ENCODE results near the gene MYBPH.

Gene MYBPH

DNA sequence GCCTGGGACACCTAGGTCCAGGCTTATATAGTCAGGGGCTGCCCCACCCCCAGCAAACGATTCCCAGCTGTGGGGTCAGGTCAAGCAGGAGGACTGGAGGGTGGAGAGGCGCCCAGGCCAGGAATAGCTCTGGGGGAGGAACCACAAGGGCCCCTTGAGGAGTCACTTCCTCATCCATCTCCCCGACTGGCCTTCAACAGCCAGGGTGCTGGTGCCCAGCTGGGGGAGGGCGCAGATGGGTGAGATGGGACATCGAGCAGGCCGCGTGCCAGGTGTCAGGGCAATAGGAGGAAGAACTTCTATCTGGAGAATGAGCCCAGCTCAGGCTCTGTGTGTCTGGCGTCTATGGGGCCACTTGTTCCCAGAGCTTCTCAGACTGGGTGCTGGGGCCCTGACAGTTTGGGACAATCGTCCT, 208 bp upstream of the MYBPH start:
- Histone ChIP-seq H3K36me3 (ENCODE audit: insufficient read depth, low read length) (no peaks in the 10 kb centered on the region), H3K9ac (ENCODE audit: low read depth, low read length) (no peak overlapping the region), H3K4me1 (ENCODE audit: insufficient read depth, low read length) (no peaks in the 10 kb centered on the region), H3K27me3 (ENCODE audit: insufficient read depth, low read length, poor library complexity) (peaks cover 21% of the 10 kb centered on the region), H3K4me3 (ENCODE audit: low read depth in 1 of 2, low read length in 2 of 2) (no peak overlapping the region), H3K9me3 (ENCODE audit: insufficient read depth, low read length, severe bottlenecking) (no peaks in the 10 kb centered on the region), H3K4me2 (ENCODE audit: insufficient read depth, low read length) (no peak overlapping the region), H3K27ac (ENCODE audit: low read length) (no peak overlapping the region), H3K79me2 (ENCODE audit: insufficient read depth, low read length) (no peaks in the 10 kb centered on the region), H2AFZ (ENCODE audit: low read depth, low read length) (no peak overlapping the region), H4K20me1 (ENCODE audit: insufficient read depth, low read length) (peaks cover 6% of the 10 kb centered on the region)
- DNase-seq = no peak
- TF ChIP-seq EZH2 (IDR thresholded peaks at IDR 0.05; ENCODE audit: borderline replicate concordance, low read depth, low read length, severe bottlenecking) = no peak
- TF ChIP-seq, protein P1, sequence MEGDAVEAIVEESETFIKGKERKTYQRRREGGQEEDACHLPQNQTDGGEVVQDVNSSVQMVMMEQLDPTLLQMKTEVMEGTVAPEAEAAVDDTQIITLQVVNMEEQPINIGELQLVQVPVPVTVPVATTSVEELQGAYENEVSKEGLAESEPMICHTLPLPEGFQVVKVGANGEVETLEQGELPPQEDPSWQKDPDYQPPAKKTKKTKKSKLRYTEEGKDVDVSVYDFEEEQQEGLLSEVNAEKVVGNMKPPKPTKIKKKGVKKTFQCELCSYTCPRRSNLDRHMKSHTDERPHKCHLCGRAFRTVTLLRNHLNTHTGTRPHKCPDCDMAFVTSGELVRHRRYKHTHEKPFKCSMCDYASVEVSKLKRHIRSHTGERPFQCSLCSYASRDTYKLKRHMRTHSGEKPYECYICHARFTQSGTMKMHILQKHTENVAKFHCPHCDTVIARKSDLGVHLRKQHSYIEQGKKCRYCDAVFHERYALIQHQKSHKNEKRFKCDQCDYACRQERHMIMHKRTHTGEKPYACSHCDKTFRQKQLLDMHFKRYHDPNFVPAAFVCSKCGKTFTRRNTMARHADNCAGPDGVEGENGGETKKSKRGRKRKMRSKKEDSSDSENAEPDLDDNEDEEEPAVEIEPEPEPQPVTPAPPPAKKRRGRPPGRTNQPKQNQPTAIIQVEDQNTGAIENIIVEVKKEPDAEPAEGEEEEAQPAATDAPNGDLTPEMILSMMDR (IDR thresholded peaks at IDR 0.05; ENCODE audit: borderline replicate concordance, extremely low read depth, low read length, poor library complexity, severe bottlenecking) = no peak
- ATAC-seq (ENCODE audit: insufficient read depth, low read depth) = no peak

DNA sequence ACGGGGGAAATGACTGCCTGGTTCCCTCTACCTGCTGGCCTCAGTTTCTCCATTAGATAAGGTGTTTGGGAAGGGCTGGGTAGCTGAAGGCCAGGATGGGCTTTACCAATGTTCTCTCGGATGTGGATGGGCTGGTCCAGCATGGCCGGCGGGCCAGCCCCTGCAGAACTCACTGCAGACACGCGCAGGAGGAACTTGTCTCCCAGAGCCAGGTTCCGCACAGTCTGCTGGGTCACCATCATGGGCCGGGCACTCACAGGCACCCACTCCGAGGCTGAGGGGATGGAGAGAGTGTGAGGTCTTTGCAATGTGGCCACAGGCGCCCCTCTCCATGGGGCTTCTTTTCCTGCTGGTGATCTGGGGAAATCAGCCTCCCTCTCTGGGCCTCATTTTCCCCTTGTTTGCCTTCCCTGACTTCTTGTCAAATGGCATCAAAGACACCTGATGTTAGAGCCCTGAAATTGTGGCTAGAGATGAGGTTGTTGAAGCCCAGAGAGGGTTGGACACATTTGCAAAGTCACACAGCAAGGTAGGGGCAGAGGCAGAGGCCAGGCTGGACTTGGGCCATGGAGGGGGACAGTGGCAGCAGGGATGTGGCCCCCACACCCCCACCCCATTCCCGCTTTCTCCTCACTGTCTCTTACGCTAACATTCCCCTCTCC, 1.2 kb downstream of the MYBPH start:
- Histone ChIP-seq H3K4me3 (ENCODE audit: low read depth in 1 of 2, low read length in 2 of 2) (no peak overlapping the region), H3K4me1 (ENCODE audit: insufficient read depth, low read length) (no peaks in the 10 kb centered on the region), H3K79me2 (ENCODE audit: insufficient read depth, low read length) (no peaks in the 10 kb centered on the region), H3K9ac (ENCODE audit: low read depth, low read length) (no peak overlapping the region), H3K9me3 (ENCODE audit: insufficient read depth, low read length, severe bottlenecking) (no peaks in the 10 kb centered on the region), H4K20me1 (ENCODE audit: insufficient read depth, low read length) (peaks cover 6% of the 10 kb centered on the region), H3K4me2 (ENCODE audit: insufficient read depth, low read length) (no peak overlapping the region), H3K27me3 (ENCODE audit: insufficient read depth, low read length, poor library complexity) (peaks cover 21% of the 10 kb centered on the region), H3K27ac (ENCODE audit: low read length) (no peak overlapping the region), H2AFZ (ENCODE audit: low read depth, low read length) (no peak overlapping the region), H3K36me3 (ENCODE audit: insufficient read depth, low read length) (no peaks in the 10 kb centered on the region)
- ATAC-seq (ENCODE audit: insufficient read depth, low read depth) (no peak), DNase-seq (no peak)
- TF ChIP-seq, protein P1 (IDR thresholded peaks at IDR 0.05; ENCODE audit: borderline replicate concordance, extremely low read depth, low read length, poor library complexity, severe bottlenecking) = no peak
- no peak for TF ChIP-seq EZH2 (IDR thresholded peaks at IDR 0.05; ENCODE audit: borderline replicate concordance, low read depth, low read length, severe bottlenecking)

DNA sequence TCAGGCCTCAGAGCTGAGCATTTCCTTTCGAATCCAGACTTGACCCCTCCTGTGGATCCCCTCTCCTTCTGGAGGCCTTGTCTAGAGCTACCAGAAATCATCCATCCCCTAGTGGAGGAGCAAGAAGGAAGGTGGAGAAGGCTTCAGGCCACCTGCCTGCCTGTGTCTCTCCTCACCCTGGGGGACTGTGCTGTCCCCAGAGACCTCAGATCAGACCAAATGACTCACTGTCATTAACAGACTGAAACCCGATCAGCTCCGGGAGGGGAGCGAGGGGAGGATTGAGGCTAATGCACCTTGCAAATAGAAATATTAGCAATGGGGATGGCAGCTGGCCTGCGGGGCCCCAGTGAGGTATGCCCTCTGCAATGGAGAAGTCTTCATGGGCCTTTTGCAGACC, 2.1 kb downstream of the MYBPH start:
- TF ChIP-seq EZH2 (IDR thresholded peaks at IDR 0.05; ENCODE audit: borderline replicate concordance, low read depth, low read length, severe bottlenecking) = no peak
- TF ChIP-seq, protein P1 (IDR thresholded peaks at IDR 0.05; ENCODE audit: borderline replicate concordance, extremely low read depth, low read length, poor library complexity, severe bottlenecking) = no peak
- peaks cover 6% of the 10 kb centered on the region for H4K20me1 ChIP-seq (ENCODE audit: insufficient read depth, low read length)
- DNase-seq (no peak), ATAC-seq (ENCODE audit: insufficient read depth, low read depth) (no peak)
- H3K36me3 ChIP-seq (ENCODE audit: insufficient read depth, low read length) = no peaks in the 10 kb centered on the region
- H2AFZ ChIP-seq (ENCODE audit: low read depth, low read length) = no peak overlapping the region
- peaks cover 17% of the 10 kb centered on the region for H3K27me3 ChIP-seq (ENCODE audit: insufficient read depth, low read length, poor library complexity)
- no peaks in the 10 kb centered on the region for H3K4me1 ChIP-seq (ENCODE audit: insufficient read depth, low read length)
- H3K9me3 ChIP-seq (ENCODE audit: insufficient read depth, low read length, severe bottlenecking) = no peaks in the 10 kb centered on the region
- no peaks in the 10 kb centered on the region for H3K79me2 ChIP-seq (ENCODE audit: insufficient read depth, low read length)
- H3K9ac ChIP-seq (ENCODE audit: low read depth, low read length) = no peak overlapping the region
- no peak overlapping the region for H3K4me3 ChIP-seq (ENCODE audit: low read depth in 1 of 2, low read length in 2 of 2)
- H3K27ac ChIP-seq (ENCODE audit: low read length) = no peak overlapping the region
- H3K4me2 ChIP-seq (ENCODE audit: insufficient read depth, low read length) = no peak overlapping the region

Data from DND-41 (cell line).